ENCODE data around the gene NFILZ. TPM values are rescaled to one million over a fixed set of nuclear protein-coding genes. Genes with fewer than 3 reads are reported as not detected.

Gene NFILZ
- total RNA-seq, 1 experiment from 2014 or later, result not detected

DNA sequence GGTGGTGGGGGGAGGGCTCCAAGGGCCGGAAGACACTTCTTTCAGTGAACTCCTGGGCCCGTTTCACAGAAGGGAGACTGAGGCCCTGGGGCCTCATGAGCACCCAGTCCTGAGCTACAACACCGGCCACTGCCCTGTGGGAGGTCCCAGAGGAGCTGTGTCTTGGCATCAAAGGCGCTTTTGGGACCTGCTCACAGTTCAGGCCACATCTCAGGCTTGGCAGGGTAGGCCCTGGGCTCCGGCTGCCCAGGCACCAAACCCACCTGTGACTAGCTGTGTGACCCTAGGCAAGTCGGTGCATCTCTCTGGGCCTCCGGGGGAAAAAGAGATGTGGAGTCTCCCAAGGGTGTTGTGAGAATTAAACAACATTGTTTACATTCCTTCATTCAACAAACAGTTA, 29.5 kb downstream of the NFILZ start:
- Histone ChIP-seq H2AFZ (ENCODE audit: low read length) (no peak overlapping the region), H4K20me1 (ENCODE audit: low read length) (no peaks in the 10 kb centered on the region), H3K4me1 (ENCODE audit: insufficient read depth, low read length) (no peaks in the 10 kb centered on the region), H3K4me3 (ENCODE audit: low read length) (no peak overlapping the region), H3K9ac (ENCODE audit: low read length) (no peak overlapping the region), H3K36me3 (ENCODE audit: low read depth, low read length) (no peaks in the 10 kb centered on the region), H3K79me2 (ENCODE audit: low read length) (no peaks in the 10 kb centered on the region), H3K9me3 (ENCODE audit: low read length) (no peaks in the 10 kb centered on the region), H3K27ac (ENCODE audit: low read length) (no peak overlapping the region), H3F3A (ENCODE audit: low read length, unreplicated experiment) (no peaks in the 10 kb centered on the region), H3K4me2 (ENCODE audit: low read length) (no peak overlapping the region), H3K9me2 (replicated peaks; ENCODE audit: low read length) (no peaks in the 10 kb centered on the region), H3K27me3 (ENCODE audit: low read length) (peaks cover 46% of the 10 kb centered on the region)
- no TSS peak for BruUV-seq (replicated peaks)
- no peak for ATAC-seq
- intact Hi-C loops (cut with micrococcal nuclease), result no loop called here
- no peak for TF ChIP-seq EZH2 (IDR thresholded peaks at IDR 0.05; ENCODE audit: low read length, unreplicated experiment)
- no peak for TF ChIP-seq EZH2phosphoT487 (IDR thresholded peaks at IDR 0.05; ENCODE audit: borderline replicate concordance, low read length)
- TF ChIP-seq CTCF (conservative IDR thresholded peaks at IDR 0.05; ENCODE audit: low read depth, low read length), result no peak
- ChIA-PET POLR2A (ENCODE audit: unreplicated experiment) (no interaction called here), CTCF (no interaction called here)
- no peak for DNase-seq

DNA sequence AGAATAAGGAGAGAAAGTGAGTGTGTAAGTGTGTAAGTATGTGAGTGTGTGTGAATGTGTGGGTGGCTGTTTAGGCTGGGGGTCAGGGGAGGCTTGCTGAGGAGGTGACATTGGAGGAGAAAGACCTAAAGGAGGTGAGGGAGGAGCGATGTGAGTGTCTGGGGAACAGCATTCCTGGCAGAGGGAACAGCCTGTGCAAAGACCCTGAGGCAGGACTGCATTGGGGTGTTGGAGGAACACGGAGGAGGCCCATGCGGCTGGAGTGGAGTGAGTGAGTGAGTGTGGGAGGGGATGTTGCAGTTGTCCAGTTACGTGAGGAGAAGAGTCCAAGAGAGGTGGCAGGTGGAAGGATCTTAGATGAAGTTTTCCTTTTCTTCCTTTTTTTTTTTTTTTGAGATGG, 31.8 kb downstream of the NFILZ start:
- no peak for ATAC-seq
- Histone ChIP-seq H4K20me1 (ENCODE audit: low read length) (no peaks in the 10 kb centered on the region), H2AFZ (ENCODE audit: low read length) (no peak overlapping the region), H3K4me1 (ENCODE audit: insufficient read depth, low read length) (no peaks in the 10 kb centered on the region), H3F3A (ENCODE audit: low read length, unreplicated experiment) (no peaks in the 10 kb centered on the region), H3K9ac (ENCODE audit: low read length) (no peak overlapping the region), H3K9me3 (ENCODE audit: low read length) (no peaks in the 10 kb centered on the region), H3K36me3 (ENCODE audit: low read depth, low read length) (no peaks in the 10 kb centered on the region), H3K27me3 (ENCODE audit: low read length) (peaks cover 50% of the 10 kb centered on the region), H3K4me3 (ENCODE audit: low read length) (no peak overlapping the region), H3K9me2 (replicated peaks; ENCODE audit: low read length) (no peaks in the 10 kb centered on the region), H3K79me2 (ENCODE audit: low read length) (no peaks in the 10 kb centered on the region), H3K27ac (ENCODE audit: low read length) (no peak overlapping the region), H3K4me2 (ENCODE audit: low read length) (no peak overlapping the region)
- ChIA-PET POLR2A (ENCODE audit: unreplicated experiment) (no interaction called here), CTCF (no interaction called here)
- no peak for DNase-seq
- intact Hi-C loops (cut with micrococcal nuclease), result no loop called here
- no peak for TF ChIP-seq CTCF (conservative IDR thresholded peaks at IDR 0.05; ENCODE audit: low read depth, low read length)
- no peak for TF ChIP-seq EZH2phosphoT487 (IDR thresholded peaks at IDR 0.05; ENCODE audit: borderline replicate concordance, low read length)
- TF ChIP-seq EZH2 (IDR thresholded peaks at IDR 0.05; ENCODE audit: low read length, unreplicated experiment), result no peak
- BruUV-seq (replicated peaks), result no TSS peak

GRCh38 chr19:8663920-8664670, 33.7 kb downstream of the NFILZ start:
- no peaks in the 10 kb centered on the region for H3K79me2 ChIP-seq (ENCODE audit: low read length)
- no peak overlapping the region for H3K4me2 ChIP-seq (ENCODE audit: low read length)
- H4K20me1 ChIP-seq (ENCODE audit: low read length), result no peaks in the 10 kb centered on the region
- H3K4me1 ChIP-seq (ENCODE audit: insufficient read depth, low read length), result no peaks in the 10 kb centered on the region
- ChIA-PET POLR2A (ENCODE audit: unreplicated experiment) (no interaction called here), CTCF (no interaction called here)
- no peak overlapping the region for H2AFZ ChIP-seq (ENCODE audit: low read length)
- H3K9me2 ChIP-seq (replicated peaks; ENCODE audit: low read length), result no peaks in the 10 kb centered on the region
- no peak overlapping the region for H3K27ac ChIP-seq (ENCODE audit: low read length)
- H3K4me3 ChIP-seq (ENCODE audit: low read length), result no peak overlapping the region
- no peaks in the 10 kb centered on the region for H3K36me3 ChIP-seq (ENCODE audit: low read depth, low read length)
- H3K9ac ChIP-seq (ENCODE audit: low read length), result no peak overlapping the region
- ATAC-seq (no peak), DNase-seq (no peak)
- BruUV-seq (replicated peaks), result no TSS peak
- H3K27me3 ChIP-seq (ENCODE audit: low read length), result peaks cover 49% of the 10 kb centered on the region
- TF ChIP-seq EZH2phosphoT487 (IDR thresholded peaks at IDR 0.05; ENCODE audit: borderline replicate concordance, low read length) (no peak), EZH2 (IDR thresholded peaks at IDR 0.05; ENCODE audit: low read length, unreplicated experiment) (no peak), CTCF (conservative IDR thresholded peaks at IDR 0.05; ENCODE audit: low read depth, low read length) (no peak)
- H3K9me3 ChIP-seq (ENCODE audit: low read length), result no peaks in the 10 kb centered on the region
- H3F3A ChIP-seq (ENCODE audit: low read length, unreplicated experiment), result no peaks in the 10 kb centered on the region
- intact Hi-C loops (cut with micrococcal nuclease), result no loop called here

Data from PC-3 (cell line).